Activated gamma-delta T cell treated with Interleukin-2 at 50 U/mL for 16 hours (primary cell): ENCODE measurements around the gene OR6C70.
"Not testable (repeated sequence)": the region's sequence is repeated elsewhere in the genome, so short reads cannot be mapped to it uniquely, and the experiment has no call there.

Source experiments
- DNase-seq: peaks from one replicate; pipeline ENCODE4 v3.0.0-alpha.2; 2020

Gene OR6C70

DNA sequence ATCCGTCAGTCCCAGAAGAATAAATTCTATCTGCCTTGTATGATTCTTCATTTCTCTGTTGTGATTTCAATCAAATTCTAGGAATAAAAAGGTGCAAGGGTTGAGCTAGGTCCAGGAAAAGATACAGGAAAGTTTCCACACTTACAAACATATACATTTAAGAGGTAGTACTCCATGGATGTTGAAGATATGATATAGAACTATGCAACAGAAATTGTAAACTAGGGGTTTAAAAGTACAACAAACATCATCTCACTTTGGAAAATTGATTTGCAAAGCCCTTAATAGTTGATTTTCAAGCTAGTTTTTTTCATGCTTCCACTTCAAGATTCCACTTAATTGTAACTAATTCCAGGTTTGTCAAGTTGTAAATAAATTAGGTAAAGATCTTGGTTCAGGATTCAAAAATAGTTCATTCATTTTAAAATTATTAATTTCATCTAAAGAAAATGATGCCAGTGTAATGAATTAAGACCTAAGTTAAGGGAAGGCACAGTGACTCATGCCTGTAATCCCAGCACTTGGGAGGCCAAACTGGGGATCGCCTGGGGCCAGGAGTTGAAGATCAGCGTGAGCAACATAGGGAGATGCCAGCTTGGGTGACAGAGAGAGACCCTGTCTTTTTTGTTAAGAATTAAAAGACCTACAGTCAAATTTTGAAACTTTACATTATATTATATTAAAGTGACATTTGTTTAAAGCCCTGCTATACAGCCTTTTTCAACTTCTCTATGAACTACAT lies at the start of gene OR6C70:
TSS of gene OR6C70 (minus strand) at position 51 of the 742 bp plus-strand sequence. CDS start at position 51, 0 bp downstream.
- no peak for DNase-seq

DNA sequence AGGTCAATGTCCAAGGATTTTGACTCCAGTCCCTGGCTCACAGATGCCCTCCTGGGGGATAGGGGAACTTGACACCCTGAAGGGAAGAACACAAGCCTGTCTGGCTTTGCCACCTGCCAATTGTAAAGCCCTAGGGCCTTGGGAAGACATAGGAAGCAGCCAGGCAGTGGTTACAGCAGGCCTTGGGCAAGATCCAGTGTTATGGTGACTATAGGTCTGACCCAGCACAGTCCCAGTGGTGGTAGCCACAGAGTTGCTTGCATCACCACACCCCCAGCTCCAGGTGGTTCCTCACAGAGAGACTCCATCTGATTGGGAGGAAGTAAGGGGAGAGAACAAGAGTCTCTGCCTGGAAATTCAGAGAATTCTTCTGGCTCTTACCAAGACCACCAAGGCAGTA lies 46.5 kb upstream of the OR6C70 start:
- DNase-seq: no peak

DNA sequence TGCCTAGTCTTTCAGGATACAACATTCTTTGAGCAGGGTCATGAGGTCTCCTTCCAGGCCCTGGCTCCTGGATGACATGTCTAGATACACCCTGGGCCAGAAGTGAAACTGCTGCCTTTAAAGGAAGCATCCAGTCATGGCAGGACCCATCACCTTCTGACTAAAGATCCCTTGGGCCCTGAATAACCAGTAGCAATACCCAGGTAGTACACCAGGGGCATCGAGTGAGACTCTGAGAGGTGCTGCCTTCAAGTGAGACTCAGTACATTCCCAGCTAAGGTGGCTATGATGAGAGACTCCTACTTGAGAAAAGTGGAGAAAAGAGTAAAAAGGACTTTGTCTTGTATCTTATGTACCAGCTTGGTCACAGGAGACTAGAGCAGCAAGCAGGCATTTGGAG lies 45.8 kb upstream of the OR6C70 start:
- DNase-seq: no peak

DNA sequence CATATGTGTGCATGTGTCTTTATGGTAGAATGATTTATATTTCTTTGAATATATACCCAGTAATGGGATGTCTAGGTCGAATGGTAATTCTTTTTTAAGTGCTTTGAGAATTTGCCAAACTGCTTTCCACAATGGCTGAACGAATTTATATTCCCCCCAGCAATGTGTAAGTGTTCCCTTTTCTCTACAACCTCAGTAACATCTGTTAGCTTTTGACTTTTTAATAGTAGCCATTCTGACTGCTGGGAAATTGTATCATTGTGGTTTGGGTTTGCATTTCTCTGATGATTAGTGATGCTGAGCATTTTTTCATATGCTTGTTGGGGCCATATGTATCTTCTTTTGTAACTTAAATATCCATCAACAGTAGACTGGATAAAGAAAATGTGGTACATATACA lies 31.7 kb upstream of the OR6C70 start:
- DNase-seq: no peak

DNA sequence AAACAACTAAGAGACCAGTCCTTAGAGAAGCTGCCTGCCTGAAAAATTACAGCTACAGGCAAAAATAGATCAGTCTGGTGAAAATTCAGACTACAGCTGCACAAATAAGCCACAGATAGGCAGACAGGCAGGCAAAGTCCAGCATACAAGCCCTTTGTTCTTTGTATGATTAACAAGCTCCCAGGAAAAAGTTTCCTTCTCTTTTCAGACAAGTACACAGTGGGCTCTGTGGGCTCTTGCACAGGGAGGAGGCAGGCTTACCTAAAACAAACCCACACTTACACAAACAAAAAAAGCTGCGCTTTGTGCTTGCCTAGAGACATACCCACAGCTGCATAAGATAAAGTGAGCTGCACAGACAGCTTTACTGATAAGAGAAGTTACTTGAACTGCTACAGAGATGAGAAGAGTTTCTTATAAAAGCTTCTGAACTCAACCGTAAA lies 29.9 kb upstream of the OR6C70 start:
- no peak for DNase-seq

DNA sequence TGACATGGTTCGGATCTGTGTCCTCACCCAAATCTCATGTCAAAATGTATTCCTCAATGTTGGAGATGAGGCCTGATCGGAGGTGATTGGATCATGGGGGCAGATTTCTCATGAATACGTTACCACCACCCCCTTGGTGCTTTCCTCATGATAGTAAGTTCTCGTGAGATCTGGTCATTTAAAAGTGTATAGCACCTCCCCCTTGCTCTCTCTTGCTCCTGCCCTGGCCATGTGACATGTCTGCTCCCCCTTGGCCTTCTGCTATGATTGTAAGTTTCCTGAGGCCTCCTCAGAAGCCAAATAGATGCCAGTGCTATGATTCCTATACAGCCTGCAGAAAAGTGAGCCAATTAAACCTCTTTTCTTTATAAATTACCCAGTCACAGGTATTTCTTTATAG lies 29.3 kb upstream of the OR6C70 start:
- no peak for DNase-seq

DNA sequence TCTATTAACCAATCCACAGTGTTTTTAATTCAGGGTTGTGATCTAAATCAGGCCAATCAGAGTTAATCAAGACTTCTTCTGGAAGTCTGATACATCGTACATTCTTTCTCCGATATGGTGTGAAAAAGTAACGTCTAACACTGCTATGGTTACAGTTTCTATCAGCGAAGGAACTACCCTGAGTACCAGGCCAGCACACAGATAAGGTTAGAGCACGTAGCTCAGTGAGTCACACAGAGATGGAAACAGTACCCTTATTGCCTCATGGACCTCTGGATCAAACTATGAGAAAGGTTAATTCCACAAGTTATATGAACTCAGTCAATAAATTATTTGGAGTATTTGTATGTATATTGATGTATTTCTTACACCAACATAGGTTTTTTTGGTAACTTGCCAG lies 25.6 kb upstream of the OR6C70 start:
- no peak for DNase-seq

DNA sequence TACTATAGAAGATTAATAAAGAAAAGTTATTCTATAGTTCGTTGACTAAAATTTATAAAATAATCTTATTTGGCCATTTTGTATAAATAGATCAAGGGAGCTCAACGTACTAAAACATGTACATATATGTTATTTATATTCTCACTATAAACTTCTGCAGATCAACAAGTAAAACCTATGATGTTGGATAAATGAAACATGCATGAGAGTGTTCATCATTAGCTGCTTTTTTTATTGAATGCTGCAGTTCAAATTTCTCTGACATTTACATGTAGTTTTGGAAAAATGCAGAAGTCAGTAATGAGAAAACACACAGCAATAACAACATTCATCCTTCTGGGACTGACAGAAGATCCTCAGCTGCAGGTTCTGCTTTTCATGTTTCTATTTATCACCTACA lies 22.1 kb upstream of the OR6C70 start, which contains the start of gene OR6C68:
TSS of gene OR6C68 (plus strand) at position 301 of the 400 bp plus-strand sequence. CDS start at position 301, 0 bp downstream.
- no peak for DNase-seq

DNA sequence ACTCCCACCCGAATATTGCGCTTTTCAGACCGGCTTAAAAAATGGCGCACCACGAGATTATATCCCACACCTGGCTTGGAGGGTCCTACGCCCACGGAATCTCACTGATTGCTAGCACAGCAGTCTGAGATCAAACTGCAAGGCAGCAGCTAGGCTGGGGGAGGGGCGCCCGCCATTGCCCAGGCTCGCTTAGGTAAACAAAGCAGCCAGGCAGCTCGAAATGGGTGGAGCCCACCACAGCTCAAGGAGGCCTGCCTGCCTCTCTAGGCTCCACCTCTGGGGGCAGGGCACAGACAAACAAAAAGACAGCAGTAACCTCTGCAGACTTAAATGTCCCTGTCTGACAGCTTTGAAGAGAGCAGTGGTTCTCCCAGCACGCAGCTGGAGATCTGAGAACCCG lies 14.3 kb upstream of the OR6C70 start:
- DNase-seq: not testable (repeated sequence)

DNA sequence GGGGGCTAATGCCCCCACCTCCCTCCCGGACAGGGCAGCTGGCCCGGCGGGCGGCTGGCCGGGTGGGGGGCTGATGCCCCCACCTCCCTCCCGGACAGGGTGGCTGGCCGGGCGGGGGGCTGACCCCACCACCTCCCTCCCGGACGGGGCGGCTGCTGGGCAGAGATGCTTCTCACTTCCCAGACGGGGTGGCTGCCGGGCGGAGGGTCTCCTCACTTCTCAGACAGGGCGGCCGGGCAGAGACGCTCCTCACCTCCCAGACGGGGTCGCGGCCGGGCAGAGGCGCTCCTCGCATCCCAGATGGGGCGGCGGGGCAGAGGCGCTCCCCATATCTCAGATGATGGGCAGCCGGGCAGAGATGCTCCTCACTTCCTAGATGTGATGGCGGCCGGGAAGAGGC lies 9.2 kb upstream of the OR6C70 start:
- not testable (repeated sequence) for DNase-seq

DNA sequence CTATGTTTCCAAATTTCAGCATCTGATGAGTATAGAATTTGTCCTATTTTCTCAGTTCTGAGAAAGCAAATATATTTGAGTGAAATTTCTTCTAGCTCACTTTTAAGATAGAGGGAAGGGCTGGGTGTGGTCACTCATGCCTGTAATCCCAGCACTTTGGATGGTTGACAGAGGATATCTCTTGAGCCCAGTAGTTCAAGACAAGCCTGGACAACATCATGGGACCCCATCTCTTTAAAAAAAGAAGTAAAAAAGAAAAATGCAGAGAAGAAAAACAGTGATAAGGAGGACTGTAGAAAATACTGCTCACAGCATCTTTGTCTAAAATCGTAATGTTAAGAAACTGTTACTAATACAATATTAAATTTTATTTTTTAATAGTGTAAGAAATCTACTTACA lies 2.3 kb upstream of the OR6C70 start:
- no peak for DNase-seq

DNA sequence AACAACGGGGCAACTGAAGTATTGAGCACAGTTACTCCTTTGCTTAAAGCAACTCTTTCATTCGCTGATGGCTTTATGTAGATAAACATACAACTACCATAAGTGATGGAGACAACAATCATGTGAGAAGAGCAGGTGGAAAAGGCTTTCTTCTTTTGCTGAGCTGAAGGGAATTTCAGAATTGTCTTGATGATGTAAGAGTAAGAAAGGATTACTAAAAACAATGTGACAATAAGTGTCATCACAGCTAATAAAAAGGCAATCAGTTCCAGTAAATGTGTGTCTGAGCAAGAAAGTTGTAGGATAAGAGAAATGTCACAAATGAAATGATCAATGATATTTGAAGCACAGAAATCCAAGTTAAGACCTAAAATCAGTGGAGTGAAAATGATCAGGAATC lies 647 bp downstream of the OR6C70 start:
- DNase-seq: no peak

DNA sequence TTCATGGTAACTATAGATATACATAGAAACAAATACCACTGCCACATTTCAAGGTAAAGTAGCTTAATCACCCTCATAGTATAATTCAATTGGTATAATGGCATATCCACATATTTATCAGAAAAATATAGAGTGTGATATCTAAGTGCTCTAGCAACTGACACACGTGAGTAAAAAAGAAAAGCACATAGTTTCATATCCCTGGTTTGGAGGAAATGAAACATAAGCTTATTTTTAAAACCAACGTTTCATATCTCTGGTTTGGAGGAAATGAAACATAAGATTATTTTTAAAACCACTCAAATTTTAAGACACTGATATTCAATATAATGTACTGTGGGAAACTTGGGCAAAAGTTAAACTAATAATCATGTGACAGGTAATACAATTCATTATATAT lies 2.1 kb downstream of the OR6C70 start:
- DNase-seq: no peak

DNA sequence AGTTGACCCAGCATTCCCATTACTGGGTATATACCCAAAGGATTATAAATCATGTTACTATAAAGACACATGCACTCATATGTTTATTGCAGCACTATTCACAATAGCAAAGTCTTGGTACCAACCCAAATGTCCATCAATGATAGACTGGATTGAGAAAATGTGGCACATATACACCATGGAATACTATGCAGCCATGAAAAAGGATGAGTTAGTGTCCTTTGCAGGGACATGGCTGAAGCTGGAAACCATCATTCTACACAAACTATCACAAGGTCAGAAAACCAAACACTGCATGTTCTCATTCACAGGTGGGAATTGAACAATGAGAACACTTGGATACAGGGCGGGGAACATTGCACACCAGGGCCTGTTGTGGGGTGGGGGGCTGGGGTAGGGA lies 5.0 kb downstream of the OR6C70 start:
- not testable (repeated sequence) for DNase-seq

DNA sequence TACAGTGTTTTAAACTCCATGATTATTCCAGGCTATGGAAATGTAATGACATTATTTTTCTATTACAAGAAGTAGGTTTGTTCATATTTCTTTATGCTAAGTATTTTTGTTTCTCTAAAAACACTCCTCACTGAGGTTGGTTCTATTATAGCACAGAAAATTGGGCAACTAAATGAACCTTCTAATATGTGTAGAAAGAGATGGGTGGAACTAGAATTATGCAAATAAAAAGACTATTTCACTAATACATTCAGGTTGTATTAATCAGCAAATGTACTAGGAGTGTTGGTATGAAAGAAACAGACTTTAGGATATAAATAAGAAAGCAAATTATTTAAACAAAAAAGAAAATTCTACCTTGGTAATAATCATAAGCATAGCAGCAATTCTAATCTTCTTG lies 21.1 kb downstream of the OR6C70 start:
- DNase-seq: no peak

DNA sequence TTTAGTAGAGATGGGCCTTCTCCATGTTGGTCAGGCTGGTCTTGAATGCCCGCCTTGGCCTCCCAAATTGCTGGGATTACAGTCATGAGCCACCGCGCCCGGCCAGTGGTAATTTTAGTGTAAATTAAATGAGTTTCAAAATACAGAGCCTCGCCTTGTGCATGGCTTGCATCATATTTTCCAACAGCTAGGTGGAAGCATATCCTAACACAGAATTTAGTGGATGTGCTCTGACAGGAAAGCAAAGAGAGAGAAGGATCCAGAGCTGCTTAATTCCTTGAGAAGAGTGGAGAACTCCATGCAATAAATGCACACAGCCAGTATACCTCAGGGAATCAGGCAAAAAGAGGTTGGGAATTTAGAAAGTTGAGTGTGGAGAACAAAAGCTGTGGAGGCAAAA lies 23.6 kb downstream of the OR6C70 start:
- no peak for DNase-seq

DNA sequence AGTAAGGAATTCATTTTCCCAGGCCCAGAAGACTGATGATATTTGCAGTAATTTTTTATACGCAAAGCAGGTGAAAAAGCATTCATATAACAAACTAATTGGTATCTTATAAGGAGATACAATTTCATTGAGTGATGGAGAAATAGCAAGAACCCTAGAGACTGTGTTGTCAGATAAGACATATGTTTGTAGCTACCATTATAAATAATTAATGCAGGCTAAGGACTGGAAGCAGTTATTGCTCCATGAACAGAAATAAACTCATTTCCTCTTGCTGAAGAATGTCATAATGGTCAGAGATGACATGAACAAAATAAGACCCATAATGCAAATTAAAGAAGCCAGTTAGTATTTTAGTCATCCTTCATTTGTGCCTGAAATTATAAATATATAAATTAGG lies 24.6 kb downstream of the OR6C70 start:
- DNase-seq: no peak

DNA sequence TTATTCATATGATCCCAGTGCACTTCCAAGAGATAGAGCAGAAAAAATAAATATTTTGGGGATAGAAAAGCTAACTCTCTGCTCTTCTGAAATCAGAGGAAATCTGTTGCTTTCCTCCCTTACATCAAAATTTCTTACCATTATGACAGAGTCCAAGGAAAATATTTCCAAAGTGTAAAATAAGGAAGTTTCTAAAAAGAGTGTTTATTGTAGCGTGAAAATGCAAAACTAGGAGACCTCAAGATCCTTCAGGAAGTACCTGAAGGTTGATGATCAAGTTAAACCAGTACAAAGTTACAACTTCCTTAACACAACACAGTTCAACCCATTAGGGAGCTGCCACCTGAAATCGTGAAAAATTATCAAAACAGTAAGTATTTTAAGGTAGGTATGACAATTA lies 26.2 kb downstream of the OR6C70 start, which contains the start of gene OR6C2:
TSS of gene OR6C2 (plus strand) at position 301 of the 400 bp plus-strand sequence. CDS start 8,138 bp downstream, outside the sequence.
- DNase-seq: no peak

DNA sequence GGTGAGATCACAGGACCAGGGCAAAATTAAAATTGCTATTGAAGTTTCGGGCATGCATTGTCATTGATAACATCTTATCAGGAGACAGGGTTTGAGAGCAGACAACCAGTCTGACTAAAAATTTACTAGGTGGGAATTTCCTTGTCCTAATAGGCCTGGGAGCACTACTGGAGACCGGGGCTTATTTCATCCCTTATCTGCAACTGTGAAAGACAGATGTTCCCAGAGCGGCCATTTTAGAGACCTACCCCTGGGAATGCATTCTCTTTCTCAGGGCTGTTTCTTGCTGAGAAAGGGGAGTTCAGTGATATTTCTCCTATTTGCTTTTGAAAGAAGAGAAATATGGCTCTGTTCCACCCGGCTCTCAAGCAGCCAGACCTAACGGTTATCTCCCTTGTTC lies 28.7 kb downstream of the OR6C70 start:
- DNase-seq: not testable (repeated sequence)

DNA sequence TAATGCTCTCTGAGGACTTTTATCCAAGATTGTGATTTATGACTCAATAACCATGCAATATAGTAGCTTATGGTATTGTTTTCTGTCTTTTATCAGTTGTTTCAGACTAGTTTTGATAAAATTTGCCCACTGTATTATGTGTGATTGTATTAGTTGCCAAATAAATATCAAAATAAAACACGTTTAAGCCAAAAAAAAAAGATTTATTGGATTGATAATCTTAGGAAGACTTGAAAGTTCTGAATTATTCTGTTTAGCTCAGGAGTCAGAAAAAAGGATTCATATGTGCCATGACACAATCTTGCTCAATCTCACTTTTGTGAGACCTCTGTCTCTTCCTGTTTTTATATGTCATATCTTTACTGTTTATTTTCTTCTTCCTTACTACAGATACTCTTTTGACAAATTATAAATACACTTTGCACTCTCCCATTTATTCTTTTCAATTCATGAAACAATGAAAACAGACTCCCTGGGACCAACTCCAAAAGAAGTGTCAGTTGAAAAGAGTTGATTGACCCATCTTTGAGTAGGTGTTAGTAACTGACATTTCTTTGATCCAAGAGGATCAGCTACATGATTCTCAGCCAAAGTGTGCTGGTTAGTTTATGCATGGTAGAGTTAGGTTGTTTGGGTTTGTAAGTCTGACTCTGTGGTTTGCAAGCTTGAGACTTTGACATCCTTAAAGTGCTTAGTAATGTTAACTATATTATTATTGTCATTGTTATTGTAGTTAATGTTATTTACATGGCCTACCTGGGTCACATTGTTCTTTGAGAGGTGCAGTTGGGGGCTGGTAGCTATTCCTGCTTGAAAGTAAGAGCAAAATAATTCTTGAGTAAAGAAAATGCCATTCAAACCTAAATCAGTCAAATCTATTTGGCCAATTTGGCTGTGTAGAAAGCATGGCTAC lies 41.4 kb downstream of the OR6C70 start:
- DNase-seq: no peak

DNA sequence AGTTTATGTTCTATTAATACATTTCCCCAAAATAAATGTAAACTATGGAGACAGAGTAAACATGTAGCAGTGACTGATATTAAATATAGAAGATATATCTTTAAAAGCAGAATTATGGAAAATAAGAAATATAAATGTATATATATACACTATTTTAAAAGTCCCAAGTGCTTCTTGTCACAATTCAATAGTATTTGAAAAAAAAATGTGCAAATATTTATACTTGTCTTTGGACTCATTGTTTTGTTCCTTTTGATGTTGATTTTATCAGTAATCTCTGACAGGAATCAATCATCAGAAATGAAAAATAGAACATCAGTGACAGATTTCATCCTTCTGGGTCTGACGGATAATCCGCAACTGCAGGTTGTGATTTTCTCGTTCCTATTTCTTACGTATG lies 44.0 kb downstream of the OR6C70 start, which contains the start of gene OR6C76:
TSS of gene OR6C76 (plus strand) at position 301 of the 400 bp plus-strand sequence. CDS start at position 301, 0 bp downstream.
- DNase-seq: no peak

DNA sequence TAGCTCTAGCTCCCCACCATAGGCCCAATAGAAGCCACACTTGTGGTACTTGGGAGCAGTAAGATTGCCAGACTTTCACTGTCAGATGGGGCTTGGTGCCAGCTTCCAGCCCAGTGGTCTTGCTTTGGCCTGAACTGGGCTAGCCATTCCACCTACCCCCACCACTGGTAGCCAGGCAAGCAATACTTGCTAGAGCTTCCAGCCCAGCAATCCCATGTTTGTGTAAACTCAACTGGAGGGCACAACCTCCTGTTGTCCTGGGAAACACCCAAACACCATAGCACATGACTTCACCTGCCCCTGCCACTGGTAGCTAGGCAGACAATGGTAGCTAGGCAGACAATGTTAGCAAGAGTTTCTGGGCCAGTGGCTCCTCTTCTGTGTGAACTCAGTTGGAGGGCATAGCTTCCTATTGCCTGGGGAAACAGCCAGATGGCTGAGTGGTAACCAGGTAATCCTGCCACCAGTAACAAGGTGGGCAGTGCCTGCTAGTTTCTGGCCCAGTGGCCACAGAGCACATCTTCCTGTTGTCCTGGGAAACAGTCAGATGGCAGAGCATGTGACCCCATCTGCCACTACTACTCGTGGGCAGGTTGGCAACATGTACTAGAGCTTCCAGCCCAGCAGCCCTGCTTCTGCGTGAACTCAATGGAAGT lies 49.5 kb downstream of the OR6C70 start:
- no peak for DNase-seq
